HepG2 (cell line): ENCODE measurements around the gene FBXO8. TPM values are rescaled to one million over a fixed set of nuclear protein-coding genes. Genes with fewer than 3 reads are reported as not detected.
A peak's percentile ranks its signal among the peaks of the same experiment; 100 is the strongest.

Experiments
- CHD2 ChIP-seq: IDR thresholded peaks from 2 replicates; pipeline ENCODE4 v1.6.1; 2011; ENCODE audit warnings: low read depth, low read length, improper control_type of control experiment
- GTF3A ChIP-seq: sonication (generic); formaldehyde crosslinking; conservative IDR thresholded peaks from 2 replicates; pipeline ENCODE4 v1.4.0; 2020; ENCODE audit warnings: mild to moderate bottlenecking, missing genetic modification reagents
- MTERF4 ChIP-seq: sonication (generic); formaldehyde crosslinking; IDR thresholded peaks from 2 replicates; pipeline ENCODE4 v1.8.0; 2023; ENCODE audit warnings: mild to moderate bottlenecking, missing genetic modification reagents
- MTF1 ChIP-seq: sonication (generic); formaldehyde crosslinking; IDR thresholded peaks from 2 replicates; pipeline ENCODE4 v1.5.0; 2020; ENCODE audit warnings: missing genetic modification reagents
- ONECUT2 ChIP-seq: sonication (generic); formaldehyde crosslinking; IDR thresholded peaks from 2 replicates; pipeline ENCODE4 v1.4.0; 2020; ENCODE audit warnings: missing genetic modification reagents
- PAXIP1 ChIP-seq: sonication (generic); formaldehyde crosslinking; conservative IDR thresholded peaks from 2 replicates; pipeline ENCODE4 v1.4.0; 2020; ENCODE audit warnings: mild to moderate bottlenecking, missing genetic modification reagents, moderate library complexity
- POLR2AphosphoS5 ChIP-seq: IDR thresholded peaks from 2 replicates; pipeline ENCODE4 v1.6.1; 2012; ENCODE audit warnings: low read depth, low read length
- RXRB ChIP-seq: IDR thresholded peaks from 2 replicates; pipeline ENCODE4 v1.6.1; 2016; ENCODE audit warnings: borderline replicate concordance, missing genetic modification reagents, missing compliant biosample characterization
- SAP130 ChIP-seq: IDR thresholded peaks from 2 replicates; pipeline ENCODE4 v1.6.1; 2016; ENCODE audit warnings: low read depth
- SMC3 ChIP-seq: IDR thresholded peaks from 2 replicates; pipeline ENCODE4 v1.6.1; 2011; ENCODE audit warnings: low read length, improper control_type of control experiment
- TARDBP ChIP-seq: sonication (generic); formaldehyde crosslinking; IDR thresholded peaks from 2 replicates; pipeline ENCODE4 v1.8.0; 2022; ENCODE audit warnings: mild to moderate bottlenecking, missing genetic modification reagents
- ZNF790 ChIP-seq: sonication (generic); formaldehyde crosslinking; IDR thresholded peaks from 2 replicates; pipeline ENCODE4 v1.8.0; 2022; ENCODE audit warnings: missing genetic modification reagents, mild to moderate bottlenecking, borderline replicate concordance
- polyA plus RNA-seq, 8 experiments: library from polyadenylated mRNA; depleted of rRNA in 3 of 8; stranded (reverse) in 7 of 8; unstranded in 1 of 8; fragments of >200 nt; fragmentation: Illumina TruSeq in 4 of 8; extraction: Trizol in 4 of 8; gene quantifications; 2 replicates each; pipeline versions ENCODE4 v1.2.1 to v1.2.3, GENCODE V29; 2011 to 2016; ENCODE audit warnings: low read depth in 4 of 8, missing spikeins in 1 of 8, mixed read lengths in 1 of 8; ENCODE audit not compliant: insufficient read depth in 1 of 8
- total RNA-seq, 5 experiments: library from RNA; depleted of rRNA; stranded (reverse); fragments of >200 nt; fragmentation: Illumina TruSeq; extraction: Trizol; gene quantifications; 2 replicates each; pipeline ENCODE4 v1.2.3, GENCODE V29; 2016; ENCODE audit warnings: low read depth in 1 of 5
- TF ChIP-seq, protein P1 (sequence below), 2 experiments: sonication (generic) in 1 of 2; formaldehyde crosslinking in 1 of 2; IDR thresholded peaks; 2 replicates each; pipeline versions ENCODE4 v1.6.1 to v1.9.0; 2014 to 2022; ENCODE audit warnings: antibody characterized with exemption in 1 of 2, borderline replicate concordance in 1 of 2, inconsistent platforms in 1 of 2, low read depth in 1 of 2, missing genetic modification reagents in 1 of 2
- TF ChIP-seq, protein P2 (sequence below): sonication (generic); IDR thresholded peaks from 2 replicates; pipeline ENCODE4 v1.6.1; 2016; ENCODE audit warnings: low read depth, borderline replicate concordance
- TF ChIP-seq, protein P3 (sequence below): sonication (generic); formaldehyde crosslinking; IDR thresholded peaks from 2 replicates; pipeline ENCODE4 v1.5.0; 2020; ENCODE audit warnings: missing genetic modification reagents

The FBXO8 gene
- total and polyA plus RNA-seq, 2 of the 13 experiments (the other 11 are each of a cell fraction or from before 2014, with no cell fraction given): 11.7 to 15.2 TPM

DNA sequence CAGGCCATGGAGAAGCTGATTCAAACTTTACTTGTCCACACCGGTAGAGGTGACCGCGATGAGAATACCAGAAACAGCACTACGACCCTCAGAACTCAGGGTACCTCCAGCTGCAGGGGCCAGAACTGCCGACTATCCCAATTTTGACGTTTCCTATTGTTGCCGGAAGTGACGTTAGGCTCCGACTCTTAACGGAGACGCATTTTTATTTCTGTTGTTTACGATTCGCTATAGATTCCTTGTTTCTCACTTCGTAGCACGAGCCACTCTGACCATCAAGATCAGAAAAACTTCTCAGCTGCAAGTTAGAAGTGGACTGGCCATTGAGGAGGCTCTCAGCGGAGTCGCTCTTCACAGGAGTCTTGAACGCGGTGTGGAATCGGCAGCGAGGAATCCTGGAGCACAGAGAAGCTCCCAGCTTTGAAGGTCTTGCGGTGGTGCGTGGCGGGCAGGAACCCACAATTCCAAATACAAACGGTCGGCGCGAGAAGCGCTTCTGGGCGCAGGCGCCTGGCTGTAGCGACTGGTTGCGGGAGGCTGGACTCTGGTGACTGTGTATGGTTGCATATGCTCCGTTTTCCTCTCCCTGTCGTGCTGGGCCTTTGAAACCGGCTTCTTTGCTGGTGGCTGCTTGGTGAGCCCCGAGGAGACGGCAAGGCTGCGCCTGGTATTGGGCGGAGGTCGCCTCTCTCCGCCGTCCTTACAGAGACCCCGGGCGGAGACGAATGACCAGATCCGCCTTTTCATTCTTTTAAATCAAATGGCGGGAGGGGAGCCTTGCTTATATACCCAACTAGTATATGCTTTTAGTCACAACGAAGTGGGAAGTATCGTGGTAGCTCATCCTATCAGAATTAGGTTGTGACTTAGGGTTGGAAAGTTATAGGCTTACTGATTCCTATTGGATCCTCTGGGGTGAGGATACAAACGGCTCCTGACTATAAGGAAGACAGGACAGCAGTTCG lies at the start of gene FBXO8, which contains the start of gene CEP44 (continued):
- TF ChIP-seq MTERF4 (peak; percentile 37; the same call in 1 of the 2 replicates), CHD2 (no peak), GTF3A (0 out of 2 replicates have a peak, but pooled peaks have one; percentile 60), SAP130 (CRISPR knock-in tag) (peak; percentile 92), POLR2AphosphoS5 (peak; percentile 75), ZNF790 (no peak), RXRB (CRISPR knock-in tag) (no peak), PAXIP1 (CRISPR knock-in tag) (0 out of 2 replicates have a peak, but pooled peaks have one; percentile 32), MTF1 (CRISPR knock-in tag) (0 out of 2 replicates have a peak, but pooled peaks have one; percentile 60), TARDBP (CRISPR knock-in tag) (peak; percentile 70; the same call in 1 of the 2 replicates), ONECUT2 (no peak), SMC3 (no peak)
- TF ChIP-seq, protein P1, sequence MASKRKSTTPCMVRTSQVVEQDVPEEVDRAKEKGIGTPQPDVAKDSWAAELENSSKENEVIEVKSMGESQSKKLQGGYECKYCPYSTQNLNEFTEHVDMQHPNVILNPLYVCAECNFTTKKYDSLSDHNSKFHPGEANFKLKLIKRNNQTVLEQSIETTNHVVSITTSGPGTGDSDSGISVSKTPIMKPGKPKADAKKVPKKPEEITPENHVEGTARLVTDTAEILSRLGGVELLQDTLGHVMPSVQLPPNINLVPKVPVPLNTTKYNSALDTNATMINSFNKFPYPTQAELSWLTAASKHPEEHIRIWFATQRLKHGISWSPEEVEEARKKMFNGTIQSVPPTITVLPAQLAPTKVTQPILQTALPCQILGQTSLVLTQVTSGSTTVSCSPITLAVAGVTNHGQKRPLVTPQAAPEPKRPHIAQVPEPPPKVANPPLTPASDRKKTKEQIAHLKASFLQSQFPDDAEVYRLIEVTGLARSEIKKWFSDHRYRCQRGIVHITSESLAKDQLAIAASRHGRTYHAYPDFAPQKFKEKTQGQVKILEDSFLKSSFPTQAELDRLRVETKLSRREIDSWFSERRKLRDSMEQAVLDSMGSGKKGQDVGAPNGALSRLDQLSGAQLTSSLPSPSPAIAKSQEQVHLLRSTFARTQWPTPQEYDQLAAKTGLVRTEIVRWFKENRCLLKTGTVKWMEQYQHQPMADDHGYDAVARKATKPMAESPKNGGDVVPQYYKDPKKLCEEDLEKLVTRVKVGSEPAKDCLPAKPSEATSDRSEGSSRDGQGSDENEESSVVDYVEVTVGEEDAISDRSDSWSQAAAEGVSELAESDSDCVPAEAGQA (IDR thresholded peaks at IDR 0.05; ENCODE audit: low read depth): peak; percentile 78; the same call in 1 of the 2 replicates
- TF ChIP-seq, protein P1 (CRISPR knock-in tag; IDR thresholded peaks at IDR 0.05; ENCODE audit: borderline replicate concordance): no peak
- TF ChIP-seq, protein P2, sequence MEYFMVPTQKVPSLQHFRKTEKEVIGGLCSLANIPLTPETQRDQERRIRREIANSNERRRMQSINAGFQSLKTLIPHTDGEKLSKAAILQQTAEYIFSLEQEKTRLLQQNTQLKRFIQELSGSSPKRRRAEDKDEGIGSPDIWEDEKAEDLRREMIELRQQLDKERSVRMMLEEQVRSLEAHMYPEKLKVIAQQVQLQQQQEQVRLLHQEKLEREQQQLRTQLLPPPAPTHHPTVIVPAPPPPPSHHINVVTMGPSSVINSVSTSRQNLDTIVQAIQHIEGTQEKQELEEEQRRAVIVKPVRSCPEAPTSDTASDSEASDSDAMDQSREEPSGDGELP: no peak
- TF ChIP-seq, protein P3, sequence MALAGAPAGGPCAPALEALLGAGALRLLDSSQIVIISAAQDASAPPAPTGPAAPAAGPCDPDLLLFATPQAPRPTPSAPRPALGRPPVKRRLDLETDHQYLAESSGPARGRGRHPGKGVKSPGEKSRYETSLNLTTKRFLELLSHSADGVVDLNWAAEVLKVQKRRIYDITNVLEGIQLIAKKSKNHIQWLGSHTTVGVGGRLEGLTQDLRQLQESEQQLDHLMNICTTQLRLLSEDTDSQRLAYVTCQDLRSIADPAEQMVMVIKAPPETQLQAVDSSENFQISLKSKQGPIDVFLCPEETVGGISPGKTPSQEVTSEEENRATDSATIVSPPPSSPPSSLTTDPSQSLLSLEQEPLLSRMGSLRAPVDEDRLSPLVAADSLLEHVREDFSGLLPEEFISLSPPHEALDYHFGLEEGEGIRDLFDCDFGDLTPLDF: peak; percentile 81
